Stimulated activated CD4-positive, alpha-beta T cell treated with anti-CD3 and anti-CD28 coated beads, Interleukin-4, amount 100 ng/mL, for 24 hours (primary cell): ENCODE data around the gene ACTRT3.

Experiments used
- DNase-seq: peaks from one replicate; pipeline ENCODE4 v3.0.0-alpha.2; 2020

ACTRT3 gene

GRCh38 chr3:169769287-169770181, at the start of gene ACTRT3:
ACTRT3 (minus strand) TSS chr3:169769561; CDS start chr3:169769520, 41 bp downstream.
- DNase-seq, result peak; percentile 63

DNA sequence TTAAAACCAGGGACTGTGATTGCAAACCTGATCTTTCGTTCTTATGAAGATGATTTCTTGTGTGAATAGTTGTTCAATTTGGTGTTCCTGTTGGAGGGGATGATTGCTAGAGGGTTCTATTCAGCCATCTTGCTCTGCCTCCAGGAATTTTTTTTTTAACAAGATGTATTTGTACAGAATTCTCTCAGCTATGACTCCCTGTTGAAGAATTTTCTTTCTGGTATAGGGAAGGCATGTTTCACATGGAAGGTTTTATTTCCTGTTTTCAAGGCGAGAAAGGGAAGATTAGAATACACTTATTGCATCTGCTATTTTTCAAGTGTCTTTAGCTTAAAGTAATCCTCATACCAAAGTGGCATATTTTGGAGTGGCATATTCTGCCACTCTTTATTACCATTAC, 49.0 kb upstream of the ACTRT3 start:
- no peak for DNase-seq

DNA sequence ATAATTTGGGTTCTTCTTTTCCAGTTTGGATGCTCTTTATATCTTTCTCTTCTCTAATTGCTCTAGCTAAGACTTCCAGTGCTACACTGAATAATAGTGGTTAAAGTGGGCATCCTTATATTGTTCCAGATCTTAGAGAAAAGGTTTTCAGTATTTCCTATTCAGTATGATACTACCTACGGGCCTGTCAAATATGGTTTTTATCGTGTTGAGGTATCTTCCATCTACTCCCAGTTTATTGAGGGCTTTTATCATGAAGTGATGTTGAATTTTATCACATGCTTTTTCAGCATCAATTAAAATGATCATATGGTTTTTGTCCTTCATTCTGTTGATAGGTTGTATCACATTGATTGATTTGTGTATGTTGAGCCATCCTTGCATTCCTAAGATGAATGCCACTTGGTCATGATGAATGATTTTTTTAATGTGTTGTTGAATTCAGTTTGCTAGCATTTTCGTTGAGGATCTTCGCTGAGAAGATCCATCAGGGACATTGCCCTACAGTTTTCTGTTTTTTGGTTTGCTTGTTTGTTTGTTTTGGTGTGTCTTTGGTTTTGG, 46.3 kb upstream of the ACTRT3 start:
- no peak for DNase-seq

DNA sequence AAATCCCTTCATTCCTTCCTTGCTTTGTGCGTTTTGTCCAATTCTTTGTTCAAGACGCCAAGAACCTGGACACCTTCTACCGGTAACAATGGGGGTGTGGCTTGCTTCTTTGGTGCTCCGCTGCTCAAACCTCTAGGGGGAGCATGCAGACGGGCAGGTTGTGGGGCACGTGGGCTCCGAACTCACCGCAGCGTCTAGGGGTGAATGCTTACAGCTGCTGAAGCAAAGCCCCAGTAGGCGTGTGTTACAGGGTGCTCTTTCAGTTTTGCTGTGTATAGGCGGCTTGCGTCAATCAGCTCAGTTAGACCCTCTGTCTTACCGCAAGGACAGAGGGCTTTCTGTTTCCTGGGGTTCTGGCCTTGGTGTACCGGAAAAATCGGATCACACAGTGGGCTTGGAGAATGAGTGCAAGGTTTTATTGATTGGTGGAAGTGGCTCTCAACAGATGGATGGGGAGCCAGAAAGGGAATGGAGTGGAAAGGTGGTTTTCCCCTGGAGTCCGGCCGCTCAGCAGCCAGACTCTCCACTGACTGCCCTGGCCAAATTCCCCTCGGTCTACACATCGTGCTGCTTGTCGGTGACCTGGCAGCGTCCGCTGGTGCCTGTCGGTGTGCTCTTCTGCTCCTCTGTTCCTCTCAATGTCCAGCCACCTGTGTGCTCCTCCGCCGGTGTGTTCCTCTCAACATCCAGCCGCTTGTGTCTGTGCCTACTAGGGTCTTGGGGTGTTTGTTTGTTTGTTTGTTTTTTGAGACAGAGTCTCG, 44.6 kb upstream of the ACTRT3 start:
- peak; percentile 75 for DNase-seq

GRCh38 chr3:169813278-169813677, 43.9 kb upstream of the ACTRT3 start:
- DNase-seq, result no peak

GRCh38 chr3:169812332-169813235, 43.2 kb upstream of the ACTRT3 start, which contains the start of the genes LRRC34 and LRRIQ4:
LRRC34 (minus strand) TSS chr3:169812904; CDS start chr3:169812548, 356 bp downstream.
LRRIQ4 (plus strand) TSS chr3:169812870; CDS start chr3:169821922, 9,052 bp downstream.
- DNase-seq, result peak; percentile 73

DNA sequence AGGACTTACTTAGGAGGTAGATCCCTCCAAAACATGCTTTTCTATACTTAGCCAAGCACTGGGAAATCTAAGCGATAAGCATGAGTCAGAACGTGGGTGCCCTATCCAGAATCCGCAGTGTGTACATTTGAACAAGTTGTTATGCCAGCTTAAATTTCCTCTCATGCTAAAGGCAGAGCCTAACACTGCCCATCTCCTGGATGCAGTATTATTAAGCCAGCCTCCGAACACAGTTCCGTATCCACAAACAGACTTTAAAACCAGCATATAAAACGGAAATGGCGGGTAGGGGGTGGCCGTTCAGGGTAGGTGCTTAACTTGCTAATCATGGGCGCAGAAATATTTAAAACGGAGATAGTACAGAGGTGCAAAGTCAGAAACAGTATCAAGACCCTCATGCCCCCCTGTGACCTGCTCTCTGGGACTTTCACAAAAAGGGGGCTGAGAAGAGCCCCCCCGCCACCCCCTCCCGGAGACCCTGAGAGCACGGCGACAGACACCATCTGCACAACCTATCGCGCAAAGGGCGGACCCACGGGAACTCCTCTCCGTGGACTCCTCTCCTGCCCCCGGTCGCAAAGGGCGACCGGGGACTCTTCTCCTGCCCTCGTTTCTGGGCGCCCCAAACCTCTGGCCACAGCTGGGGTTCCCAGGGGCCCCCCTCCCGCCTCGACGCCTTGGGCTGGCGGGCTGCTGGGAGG, 42.4 kb upstream of the ACTRT3 start:
- no peak for DNase-seq

DNA sequence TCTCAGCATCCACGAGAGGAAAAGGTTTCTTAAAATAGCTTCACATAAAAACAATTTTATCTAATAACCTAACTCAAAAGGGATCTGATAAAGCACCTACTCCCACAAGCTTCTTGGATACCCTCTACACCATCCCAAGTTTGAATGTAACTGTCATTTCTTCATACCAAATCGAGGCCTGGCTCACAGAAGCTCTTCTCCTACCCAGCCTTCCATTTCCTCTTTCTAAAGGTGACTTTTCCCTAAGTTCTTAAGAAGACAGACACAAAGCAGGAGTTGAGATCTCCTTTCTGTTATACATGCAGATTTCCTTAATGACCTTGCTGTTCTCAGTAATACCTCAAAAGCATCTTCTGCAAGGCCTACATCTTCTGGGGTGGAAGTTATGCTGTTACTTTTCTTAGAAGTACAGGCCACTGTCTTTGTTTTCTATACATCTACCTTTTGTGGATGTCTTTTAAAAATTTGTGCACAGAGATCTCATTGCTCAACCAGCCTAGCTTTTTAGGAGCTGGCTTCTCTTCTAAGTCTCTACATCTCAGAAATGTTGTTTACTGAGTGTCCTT, 40.0 kb upstream of the ACTRT3 start:
- no peak for DNase-seq

DNA sequence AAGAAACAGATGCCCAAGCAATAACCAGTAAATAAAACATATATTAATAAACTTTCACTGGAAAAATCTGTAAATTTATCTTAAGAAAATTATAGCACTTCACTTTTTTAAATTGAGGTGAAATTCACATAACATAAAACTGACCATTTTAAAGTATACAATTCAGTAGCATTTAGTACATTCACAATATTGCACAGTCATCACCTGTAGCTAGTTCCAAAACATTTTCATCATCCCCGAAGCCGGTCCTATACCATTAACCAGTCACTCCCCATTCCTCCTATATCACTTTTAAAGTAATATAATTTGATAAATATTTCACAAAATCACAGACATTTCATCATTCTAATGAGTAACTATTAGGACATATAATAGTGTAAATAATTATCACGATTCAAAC, 35.3 kb upstream of the ACTRT3 start:
- no peak for DNase-seq

GRCh38 chr3:169792359-169792758, 23.0 kb upstream of the ACTRT3 start:
- no peak for DNase-seq

GRCh38 chr3:169790687-169791429, 21.5 kb upstream of the ACTRT3 start:
- no peak for DNase-seq

GRCh38 chr3:169790219-169790618, 20.9 kb upstream of the ACTRT3 start:
- DNase-seq, result no peak

DNA sequence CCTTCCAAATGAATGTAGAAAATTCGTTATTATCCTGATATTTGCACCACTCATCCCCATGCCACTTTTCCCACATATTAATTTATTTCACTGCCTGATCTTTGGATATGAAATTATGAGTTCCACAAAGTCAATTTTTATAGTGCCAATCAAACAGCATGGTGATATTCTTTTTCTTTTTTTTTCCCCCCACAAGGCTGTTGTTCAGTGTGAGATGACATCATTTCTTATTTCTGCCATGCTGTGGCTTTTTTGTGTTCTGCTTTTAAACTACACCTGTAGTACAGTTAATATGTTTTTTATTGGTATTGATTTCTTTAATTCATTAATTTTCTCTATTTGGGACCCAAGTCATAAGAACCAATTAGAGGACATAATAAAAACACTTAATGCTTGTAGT, 18.4 kb upstream of the ACTRT3 start:
- DNase-seq, result no peak

DNA sequence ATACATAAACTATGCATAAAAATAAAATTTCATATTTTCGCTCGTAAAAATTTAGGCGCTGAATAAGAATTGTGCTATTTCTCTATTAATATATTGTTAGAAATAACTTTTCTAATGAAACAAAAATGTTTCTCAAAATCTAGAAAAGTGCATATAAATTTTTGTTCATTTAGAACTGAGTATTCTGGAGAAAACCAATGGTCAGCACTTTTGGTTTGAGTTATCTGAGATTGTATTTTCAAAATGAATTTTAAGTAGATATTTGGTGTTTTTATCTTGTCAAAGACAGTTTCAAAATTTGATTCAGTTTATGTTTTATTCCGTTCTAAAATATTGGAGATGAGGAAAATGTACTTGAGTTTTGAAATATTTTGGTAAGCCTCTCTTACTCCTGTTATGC, 17.8 kb upstream of the ACTRT3 start:
- no peak for DNase-seq

DNA sequence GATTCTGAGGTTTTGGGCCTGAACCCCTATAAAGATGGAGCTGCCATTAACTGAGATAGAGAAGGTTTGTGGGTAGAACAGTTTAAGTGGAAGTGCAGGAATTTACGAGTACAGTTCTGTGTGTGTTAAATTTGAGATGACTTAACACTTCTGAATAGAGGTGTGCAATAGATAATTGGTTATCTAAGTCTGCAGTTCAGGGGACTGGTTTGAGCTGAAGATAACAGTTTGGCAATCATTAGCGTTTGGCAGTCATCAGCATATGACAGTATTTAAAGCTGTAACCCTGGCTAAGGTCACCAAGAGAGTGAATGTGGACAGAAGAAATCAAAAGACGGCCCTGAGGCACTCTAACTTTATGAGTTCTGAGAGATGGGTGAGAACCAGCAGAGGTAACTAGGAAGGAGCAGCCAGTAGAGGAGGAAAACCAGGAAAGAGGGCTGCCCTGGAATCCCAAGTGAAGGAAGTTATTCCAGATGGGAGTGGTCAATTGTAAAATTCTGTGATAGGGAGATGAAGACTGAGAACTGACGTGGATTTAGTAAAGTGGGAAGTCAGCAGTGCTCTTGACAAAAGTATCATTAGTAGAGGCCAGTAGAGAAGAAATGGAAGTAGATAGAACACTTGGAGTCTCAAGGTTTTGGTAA, 12.0 kb upstream of the ACTRT3 start:
- no peak for DNase-seq

DNA sequence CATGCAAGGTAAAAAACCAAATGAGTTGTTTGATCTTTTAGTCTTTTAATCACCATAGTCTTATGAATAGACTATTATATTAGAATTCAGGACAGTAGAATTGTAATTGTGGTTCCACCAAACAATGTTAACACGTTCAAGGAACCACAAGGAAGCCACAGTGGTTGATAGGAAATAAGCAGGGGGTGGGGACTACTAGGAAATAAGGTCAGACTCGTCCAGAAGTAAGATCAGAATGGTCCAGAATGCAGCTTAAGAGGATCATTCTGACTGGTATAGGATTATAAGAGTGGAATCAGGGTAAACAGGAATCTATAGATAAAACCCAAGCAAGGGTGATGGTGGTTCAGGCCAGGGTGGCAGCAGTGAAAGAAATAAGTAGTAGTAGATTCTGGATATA, 11.4 kb upstream of the ACTRT3 start:
- no peak for DNase-seq

GRCh38 chr3:169777822-169778221, 8.5 kb upstream of the ACTRT3 start:
- DNase-seq, result no peak

GRCh38 chr3:169774186-169774585, 4.8 kb upstream of the ACTRT3 start:
- DNase-seq, result no peak

DNA sequence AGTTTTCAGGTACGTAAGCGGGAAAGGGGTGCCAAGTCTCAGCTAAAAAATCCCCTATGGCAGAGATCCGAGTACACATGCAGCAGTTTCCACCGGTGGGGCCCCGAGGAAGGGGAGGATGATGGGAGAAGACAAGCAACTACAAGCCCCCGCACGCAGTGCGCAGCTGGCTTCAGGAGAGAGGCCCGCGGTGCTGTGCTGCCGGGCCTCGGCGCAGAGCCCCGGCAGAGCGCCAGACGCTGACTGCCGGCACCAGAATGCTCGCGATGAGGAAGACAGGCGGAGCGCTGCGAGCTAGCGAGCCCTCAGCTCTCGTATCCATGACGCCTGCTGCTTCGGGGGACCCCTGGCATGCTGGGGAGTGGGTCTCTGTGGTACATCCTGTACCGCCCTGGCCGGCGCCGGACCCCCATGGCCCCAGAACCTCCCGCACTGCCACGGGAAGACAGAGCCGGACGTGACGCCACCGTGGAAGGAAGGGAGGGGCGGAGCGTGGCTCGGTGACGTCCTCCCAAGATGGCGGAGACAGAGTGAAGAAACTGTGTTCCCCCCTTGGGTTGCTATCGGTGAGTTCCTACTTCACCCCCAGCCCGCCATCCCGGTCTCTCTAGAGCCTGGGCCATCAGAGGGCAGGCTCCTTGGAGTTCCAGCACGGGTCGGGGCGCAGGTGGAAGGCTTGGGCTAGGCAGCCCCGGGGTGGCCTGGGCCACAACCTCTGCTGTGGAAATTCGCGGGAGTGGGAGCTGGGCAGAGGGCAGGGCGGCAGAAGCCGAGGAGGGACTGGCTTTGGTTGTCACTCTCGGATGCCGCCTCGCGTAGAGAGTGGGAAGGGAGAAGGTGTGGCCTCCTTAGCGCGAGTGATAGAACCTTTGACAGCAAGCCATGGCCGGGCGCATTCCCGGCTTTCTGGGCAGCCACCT, 3.8 kb upstream of the ACTRT3 start, which contains the start of gene MYNN:
Gene MYNN (plus strand): TSS at position 500 of the 920 bp plus-strand sequence. CDS start 900 bp downstream, outside the sequence.
- peak; percentile 93 for DNase-seq
